H1 (cell line): ENCODE data around the gene KANSL2. TPM values are rescaled to one million over a fixed set of nuclear protein-coding genes. Genes with fewer than 3 reads are reported as not detected.

Source experiments
- CTCF ChIA-PET: fragments of 300-600 bp; sonication (Branson Sonifier 250); formaldehyde crosslinking; loops from one replicate; lab custom pipeline; 2021; ENCODE audit not compliant: partially characterized antibody; lab: Charles Lee
- POLR2A ChIA-PET: fragments of 300-600 bp; sonication (Branson Sonifier 250); formaldehyde crosslinking; loops from one replicate; lab custom pipeline; 2021; ENCODE audit warnings: inconsistent platforms; ENCODE audit not compliant: partially characterized antibody; lab: Charles Lee
- DNase-seq, 2 experiments: peaks; one replicate each; pipeline versions ENCODE4 v3.0.0 to v3.0.0-alpha.2; 2010 to 2022; ENCODE audit warnings: low spot score in 2 of 2, low read depth in 1 of 2, mixed read lengths in 1 of 2
- FAIRE-seq: peaks from 2 replicates; lab custom pipeline; 2011; peaks lifted over from hg19 to GRCh38; lab: Jason Lieb, UNC
- H2AFZ ChIP-seq: 2 replicates; pipeline ENCODE4 v1.8.1; 2012; ENCODE audit warnings: low read length, inconsistent platforms
- H2AK5ac ChIP-seq: 2 replicates; pipeline ENCODE4 v1.6.1; 2013; ENCODE audit warnings: low read depth, low read length
- H2BK120ac ChIP-seq: replicated peaks from 2 replicates; pipeline ENCODE3; 2013; ENCODE audit warnings: low read depth, low read length, inconsistent platforms
- H2BK12ac ChIP-seq: 2 replicates; pipeline ENCODE4 v1.6.1; 2013; ENCODE audit warnings: low read depth, low read length
- H2BK15ac ChIP-seq: 2 replicates; pipeline ENCODE4 v1.6.1; 2013; ENCODE audit warnings: low read length
- H2BK20ac ChIP-seq: 2 replicates; pipeline ENCODE4 v1.6.1; 2013; ENCODE audit warnings: low read length
- H2BK5ac ChIP-seq: 2 replicates; pipeline ENCODE4 v1.6.1; 2013; ENCODE audit warnings: low read depth, low read length
- H3K14ac ChIP-seq: 2 replicates; pipeline ENCODE4 v1.6.1; 2013; ENCODE audit warnings: inconsistent platforms; ENCODE audit not compliant: insufficient read length
- H3K18ac ChIP-seq: 2 replicates; pipeline ENCODE4 v1.6.1; 2013; ENCODE audit warnings: low read length; ENCODE audit errors: extremely low read depth
- H3K23ac ChIP-seq: 2 replicates; pipeline ENCODE4 v1.6.1; 2013; ENCODE audit warnings: inconsistent platforms; ENCODE audit not compliant: insufficient read length
- H3K23me2 ChIP-seq: 2 replicates; pipeline ENCODE4 v1.6.1; 2013; ENCODE audit warnings: low read depth, low read length
- H3K27ac ChIP-seq: 2 replicates; pipeline ENCODE4 v1.6.1; 2011; ENCODE audit warnings: low read depth, low read length, inconsistent platforms
- H3K27me3 ChIP-seq, 4 experiments: replicated peaks in 1 of 4; 1 replicate in 1 of 4; 2 replicates in 3 of 4; pipeline versions ENCODE4 v1.6.1 to v1.8.1; 2011 to 2013; ENCODE audit warnings: low read length in 3 of 4, mild to moderate bottlenecking in 3 of 4, inconsistent platforms in 2 of 4, mixed read lengths in 2 of 4, moderate library complexity in 1 of 4; ENCODE audit not compliant: control insufficient read depth in 3 of 4, insufficient read depth in 3 of 4; ENCODE audit errors: extremely low read depth in 1 of 4
- H3K36me3 ChIP-seq, 4 experiments: 2 replicates each; pipeline versions ENCODE4 v1.6.1 to v1.8.1; 2011 to 2013; ENCODE audit warnings: mild to moderate bottlenecking in 4 of 4, low read length in 3 of 4, moderate library complexity in 2 of 4, control low read depth in 1 of 4, inconsistent platforms in 1 of 4; ENCODE audit not compliant: insufficient read depth in 4 of 4, control insufficient read depth in 2 of 4
- H3K4ac ChIP-seq: replicated peaks from 2 replicates; pipeline ENCODE3; 2013; ENCODE audit warnings: low read length, low read depth, mixed read lengths, inconsistent platforms; ENCODE audit not compliant: insufficient read length
- H3K4me1 ChIP-seq, 4 experiments: replicated peaks in 1 of 4; 1 replicate in 1 of 4; 2 replicates in 3 of 4; pipeline versions ENCODE4 v1.6.1 to v1.8.1; 2011 to 2013; ENCODE audit warnings: low read length in 3 of 4, inconsistent platforms in 2 of 4, mixed read lengths in 1 of 4; ENCODE audit not compliant: insufficient read depth in 4 of 4, control insufficient read depth in 3 of 4
- H3K4me2 ChIP-seq, 2 experiments: 2 replicates each; pipeline versions ENCODE4 v1.6.1 to v1.8.1; 2011 to 2013; ENCODE audit warnings: low read depth in 2 of 2, low read length in 2 of 2, control low read depth in 1 of 2, inconsistent platforms in 1 of 2, mild to moderate bottlenecking in 1 of 2; ENCODE audit not compliant: insufficient read depth in 1 of 2
- H3K4me3 ChIP-seq, 4 experiments: fragments of 200-600, 300-600 bp in 1 of 4; sonication (generic), shearing (Covaris generic), sonication (Bioruptor Twin) in 1 of 4; 2 replicates each; pipeline versions ENCODE4 v1.5.1 to v1.8.1; 2011 to 2016; ENCODE audit warnings: low read length in 4 of 4, low read depth in 3 of 4, control low read depth in 2 of 4, inconsistent platforms in 2 of 4, mild to moderate bottlenecking in 2 of 4, mixed read lengths in 1 of 4, moderate library complexity in 1 of 4; ENCODE audit not compliant: insufficient read depth in 2 of 4; ENCODE audit errors: extremely low read depth in 1 of 4
- H3K56ac ChIP-seq: replicated peaks from 2 replicates; pipeline ENCODE3; 2013; ENCODE audit warnings: low read depth, mild to moderate bottlenecking, mixed read lengths, low read length, inconsistent platforms; ENCODE audit not compliant: insufficient read length
- H3K79me1 ChIP-seq: 2 replicates; pipeline ENCODE4 v1.6.1; 2013; ENCODE audit warnings: low read depth, low read length, control low read depth
- H3K79me2 ChIP-seq, 2 experiments: 2 replicates each; pipeline versions ENCODE4 v1.6.1 to v1.8.1; 2012 to 2013; ENCODE audit warnings: low read length in 2 of 2, mild to moderate bottlenecking in 2 of 2, inconsistent platforms in 1 of 2; ENCODE audit not compliant: insufficient read depth in 2 of 2, control insufficient read depth in 1 of 2
- H3K9ac ChIP-seq, 4 experiments: replicated peaks in 1 of 4; 1 replicate in 1 of 4; 2 replicates in 3 of 4; pipeline versions ENCODE4 v1.6.1 to v1.8.1; 2011 to 2013; ENCODE audit warnings: low read depth in 3 of 4, low read length in 3 of 4, control low read depth in 2 of 4, mild to moderate bottlenecking in 2 of 4, moderate library complexity in 2 of 4, inconsistent platforms in 1 of 4; ENCODE audit errors: extremely low read depth in 1 of 4
- H3K9me3 ChIP-seq, 2 experiments: 2 replicates each; pipeline versions ENCODE4 v1.6.1 to v1.8.1; 2012 to 2013; ENCODE audit warnings: mild to moderate bottlenecking in 2 of 2, moderate library complexity in 2 of 2, control low read depth in 1 of 2, inconsistent platforms in 1 of 2, low read depth in 1 of 2, low read length in 1 of 2, mixed read lengths in 1 of 2; ENCODE audit not compliant: insufficient read depth in 2 of 2
- H4K20me1 ChIP-seq, 2 experiments: replicated peaks in 1 of 2; 2 replicates each; pipeline versions ENCODE3 to v1.8.1; 2011 to 2013; ENCODE audit warnings: inconsistent platforms in 2 of 2, low read length in 2 of 2, mild to moderate bottlenecking in 1 of 2; ENCODE audit not compliant: insufficient read depth in 2 of 2, control insufficient read depth in 1 of 2
- H4K5ac ChIP-seq: 2 replicates; pipeline ENCODE4 v1.6.1; 2013; ENCODE audit warnings: low read length, low read depth, mixed read lengths, inconsistent platforms; ENCODE audit not compliant: insufficient read length
- H4K8ac ChIP-seq: 2 replicates; pipeline ENCODE4 v1.8.0; 2013; ENCODE audit warnings: mild to moderate bottlenecking, moderate library complexity, low read length, inconsistent platforms; ENCODE audit not compliant: insufficient read depth; ENCODE audit errors: extremely low read depth
- H4K91ac ChIP-seq: replicated peaks from 2 replicates; pipeline ENCODE3; 2013; ENCODE audit warnings: low read length, mixed read lengths, inconsistent platforms; ENCODE audit not compliant: insufficient read length
- BCL11A ChIP-seq, 2 experiments: IDR thresholded peaks; one replicate each; pipeline ENCODE4 v1.6.1; 2011; ENCODE audit warnings: low read depth in 2 of 2, low read length in 2 of 2, mild to moderate bottlenecking in 2 of 2
- FOSL1 ChIP-seq: IDR thresholded peaks from 2 replicates; pipeline ENCODE4 v1.6.1; 2011; ENCODE audit warnings: mild to moderate bottlenecking, low read depth, low read length, moderate library complexity; ENCODE audit not compliant: insufficient read depth
- JUND ChIP-seq: IDR thresholded peaks from 2 replicates; pipeline ENCODE4 v1.6.1; 2011; ENCODE audit warnings: mild to moderate bottlenecking, improper control_type of control experiment, low read length
- KDM1A ChIP-seq: fragments of 200-600, 300-600 bp; sonication (generic); IDR thresholded peaks from 2 replicates; pipeline ENCODE4 v1.7.1; 2016; ENCODE audit warnings: mild to moderate bottlenecking, low read length, borderline replicate concordance
- KDM4A ChIP-seq: IDR thresholded peaks from one replicate; pipeline ENCODE4 v1.7.1; 2012; ENCODE audit warnings: low read depth, mild to moderate bottlenecking, moderate library complexity, low read length, inconsistent platforms; ENCODE audit not compliant: severe bottlenecking
- NRF1 ChIP-seq: IDR thresholded peaks from 2 replicates; pipeline ENCODE4 v1.6.1; 2011; ENCODE audit warnings: mild to moderate bottlenecking, low read depth, low read length, improper control_type of control experiment
- POLR2AphosphoS5 ChIP-seq: IDR thresholded peaks from 2 replicates; pipeline ENCODE4 v1.6.1; 2011; ENCODE audit warnings: low read depth, low read length
- SP2 ChIP-seq: IDR thresholded peaks from 2 replicates; pipeline ENCODE4 v1.6.1; 2012; ENCODE audit warnings: mild to moderate bottlenecking, low read length, inconsistent platforms
- WGBS, 2 experiments: shearing (Covaris generic) in 1 of 2; methylation state at CpG; one replicate each; pipeline versions ENCODE4 v1.1.6 to v1.1.7; 2013 to 2015; ENCODE audit warnings: low lambda C conversion rate in 2 of 2, mixed read lengths in 2 of 2, inconsistent platforms in 1 of 2, low coverage in 1 of 2, missing lambda C conversion rate in 1 of 2; ENCODE audit not compliant: insufficient replicate concordance in 2 of 2, insufficient coverage in 1 of 2, insufficient read length in 1 of 2; ENCODE audit errors: extremely low coverage in 1 of 2, missing lambda C conversion rate in 1 of 2; 5-methylcytosine and 5-hydroxymethylcytosine counted together
- polyA plus RNA-seq, 7 experiments: library from polyadenylated mRNA; depleted of rRNA in 3 of 7; stranded (reverse) in 5 of 7; unstranded in 2 of 7; fragments of >200 nt in 5 of 7; fragments of 200-250 nt in 2 of 7; gene quantifications; 1 replicate in 5 of 7; 2 replicates in 1 of 7; 4 replicates in 1 of 7; pipeline versions ENCODE4 v1.2.1 to v1.2.3, GENCODE V29; 2011 to 2013; ENCODE audit warnings: missing spikeins in 2 of 7, mixed read lengths in 2 of 7
- total RNA-seq: library from RNA; stranded (reverse); fragmentation: NEBNext Ultra II Directional; extraction: Animal tissue kit (Norgen Biotek cat#: 25700); gene quantifications from 2 replicates; pipeline ENCODE4 v1.2.1, GENCODE V29; 2021

The KANSL2 gene
- total and polyA plus RNA-seq, 2 of the 8 experiments (the other 6 are each of a cell fraction or from before 2014, with no cell fraction given) = 48.4 to 50.7 TPM

DNA sequence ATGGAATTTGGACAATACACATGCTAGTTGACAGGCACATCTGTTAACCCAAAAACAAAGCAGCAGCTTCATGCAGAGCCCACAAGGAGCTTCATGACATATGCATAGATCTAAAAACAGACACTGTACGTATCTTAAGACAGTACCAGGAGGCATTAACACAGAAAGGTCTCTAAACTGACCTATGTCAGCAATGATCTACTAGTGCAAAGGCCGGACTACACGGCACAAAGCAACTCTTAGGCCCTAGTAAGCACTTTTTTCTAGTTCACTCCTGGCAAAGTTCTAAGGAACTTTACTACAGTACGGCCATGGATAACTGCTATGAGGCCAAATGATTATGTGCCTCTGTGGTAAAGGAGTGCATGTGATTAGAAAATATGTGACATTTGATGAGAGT is 8.4 kb upstream of the KANSL2 start:
- Histone ChIP-seq H2BK120ac (no peak overlapping the region), H3K18ac (no peak overlapping the region), H3K27ac (no peak overlapping the region), H3K23me2 (no peaks in the 10 kb centered on the region), H3K14ac (no peak overlapping the region), H2AFZ (no peak overlapping the region), H4K5ac (no peak overlapping the region), H4K8ac (no peak overlapping the region), H2BK20ac (no peak overlapping the region), H3K4me3 (no peak overlapping the region), H3K9ac (no peak overlapping the region), H4K91ac (no peak overlapping the region), H3K9me3 (no peaks in the 10 kb centered on the region), H3K56ac (no peak overlapping the region), H2BK5ac (no peak overlapping the region), H4K20me1 (peaks cover 3 to 11% of the 10 kb centered on the region in 2 experiments), H3K27me3 (no peaks in the 10 kb centered on the region), H3K4me2 (no peak overlapping the region), H3K79me2 (peaks cover 0 to 22% of the 10 kb centered on the region in 2 experiments; a peak in 2 of 4 replicates), H3K4me1 (no peaks in the 10 kb centered on the region), H3K36me3 (peaks cover 27 to 66% (median 40%) of the 10 kb centered on the region in 4 experiments), H2AK5ac (no peak overlapping the region), H3K23ac (no peak overlapping the region), H3K4ac (no peak overlapping the region), H3K79me1 (peaks cover 7% of the 10 kb centered on the region), H2BK12ac (no peak overlapping the region), H2BK15ac (no peak overlapping the region)
- TF ChIP-seq BCL11A (IDR thresholded peaks at IDR 0.05; ENCODE audit: low read depth in 2 of 2, low read length in 2 of 2) (no peak), FOSL1 (no peak), KDM1A (no peak), POLR2AphosphoS5 (no peak), JUND (no peak), SP2 (no peak), NRF1 (no peak), KDM4A (no peak)
- DNase-seq = no peak
- no peak for FAIRE-seq
- ChIA-PET POLR2A (interaction anchor here (0.9 to 2.9 kb wide), 5 partner anchors 8 to 39 kb away, joined by 3 to 15 read pairs (median 10); partner anchors contain the start of gene KANSL2), CTCF (interaction anchor here (0.6 kb wide), 1 partner anchor 19 kb away, joined by 3 read pairs; no protein-coding TSS in a partner anchor)
- 69% methylated on average over 4 of the region's 4 CpGs; no CpG with 5 or more reads in 1 of the 2 experiments for WGBS, 2 experiments
